VCaP (cell line): ENCODE data around the gene GNAT2.

Experiments
- H3K27ac ChIP-seq: fragments of 450-650 bp; 2 replicates; pipeline ENCODE4 v1.5.1; 2017
- CTCF ChIP-seq: fragments of 450-650 bp; conservative IDR thresholded peaks from 2 replicates; pipeline ENCODE4 v1.5.1; 2017; ENCODE audit warnings: mild to moderate bottlenecking, moderate library complexity

GNAT2 gene

GRCh38 chr1:109595531-109595930, 23.9 kb downstream of the GNAT2 start:
- H3K27ac ChIP-seq, result no peak overlapping the region

GRCh38 chr1:109592916-109593315, 26.5 kb downstream of the GNAT2 start:
- TF ChIP-seq CTCF, result no peak
- no peak overlapping the region for H3K27ac ChIP-seq

More at GRCh38 chr1:109595531-109595930, 23.9 kb downstream of the GNAT2 start:
- no peak for TF ChIP-seq CTCF

- H3K27ac ChIP-seq, result no peak overlapping the region
- TF ChIP-seq CTCF, result no peak
Measured at GRCh38 chr1:109589679-109590078, 29.7 kb downstream of the GNAT2 start.

GRCh38 chr1:109589177-109589576, 30.2 kb downstream of the GNAT2 start:
- TF ChIP-seq CTCF, result no peak
- H3K27ac ChIP-seq, result no peak overlapping the region

- no peak for TF ChIP-seq CTCF
- H3K27ac ChIP-seq, result no peak overlapping the region
Measured at GRCh38 chr1:109586055-109586454, 33.4 kb downstream of the GNAT2 start.

- no peak overlapping the region for H3K27ac ChIP-seq
- no peak for TF ChIP-seq CTCF
Measured at GRCh38 chr1:109584766-109585165, 34.6 kb downstream of the GNAT2 start.

GRCh38 chr1:109582021-109582420, 37.4 kb downstream of the GNAT2 start:
- TF ChIP-seq CTCF, result no peak
- H3K27ac ChIP-seq, result no peak overlapping the region

- no peak for TF ChIP-seq CTCF
- H3K27ac ChIP-seq, result no peak overlapping the region
Measured at GRCh38 chr1:109579491-109579890, 39.9 kb downstream of the GNAT2 start.
